ENCODE data around the gene LRMDA.

DNA sequence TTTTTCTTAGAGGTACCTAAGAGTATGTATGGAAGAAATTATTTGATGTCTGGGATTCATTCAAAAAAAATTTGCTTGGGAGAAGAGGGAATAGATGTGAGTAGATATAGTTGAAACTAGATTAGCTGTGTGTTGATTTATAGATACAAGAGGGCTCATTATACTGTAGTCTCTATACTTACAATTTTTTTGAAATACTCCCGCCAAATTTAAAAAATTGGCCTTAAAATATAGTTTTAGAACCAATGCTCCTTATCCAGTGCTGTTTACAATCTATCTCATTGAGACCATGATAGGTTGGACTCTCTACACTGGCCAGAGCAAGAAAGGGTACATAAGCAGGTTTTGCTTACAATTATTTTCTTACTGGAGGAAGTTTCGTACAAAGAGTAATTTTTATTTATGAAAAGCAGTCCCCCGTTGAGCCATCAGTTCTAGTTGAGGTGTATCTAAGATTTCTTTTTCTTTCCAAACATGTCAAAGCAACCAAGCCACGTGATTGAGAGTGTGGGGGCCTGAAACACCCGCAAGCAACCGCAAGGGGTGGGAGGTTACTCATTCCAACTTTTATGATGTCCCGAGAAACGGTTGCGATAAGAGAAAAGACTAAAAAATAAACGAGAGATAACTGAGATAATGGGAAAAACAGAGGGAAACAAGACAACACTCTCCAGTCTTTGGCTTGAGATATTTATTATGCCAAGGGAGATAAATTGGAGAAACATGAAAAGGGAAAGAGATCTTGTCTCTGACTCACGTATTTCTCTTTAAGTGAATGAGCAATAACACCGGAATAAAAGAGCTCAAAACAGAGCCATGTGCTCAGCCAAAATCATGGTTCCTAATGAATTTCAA is 729.2 kb downstream of the LRMDA start:
- TF ChIP-seq, protein P1, sequence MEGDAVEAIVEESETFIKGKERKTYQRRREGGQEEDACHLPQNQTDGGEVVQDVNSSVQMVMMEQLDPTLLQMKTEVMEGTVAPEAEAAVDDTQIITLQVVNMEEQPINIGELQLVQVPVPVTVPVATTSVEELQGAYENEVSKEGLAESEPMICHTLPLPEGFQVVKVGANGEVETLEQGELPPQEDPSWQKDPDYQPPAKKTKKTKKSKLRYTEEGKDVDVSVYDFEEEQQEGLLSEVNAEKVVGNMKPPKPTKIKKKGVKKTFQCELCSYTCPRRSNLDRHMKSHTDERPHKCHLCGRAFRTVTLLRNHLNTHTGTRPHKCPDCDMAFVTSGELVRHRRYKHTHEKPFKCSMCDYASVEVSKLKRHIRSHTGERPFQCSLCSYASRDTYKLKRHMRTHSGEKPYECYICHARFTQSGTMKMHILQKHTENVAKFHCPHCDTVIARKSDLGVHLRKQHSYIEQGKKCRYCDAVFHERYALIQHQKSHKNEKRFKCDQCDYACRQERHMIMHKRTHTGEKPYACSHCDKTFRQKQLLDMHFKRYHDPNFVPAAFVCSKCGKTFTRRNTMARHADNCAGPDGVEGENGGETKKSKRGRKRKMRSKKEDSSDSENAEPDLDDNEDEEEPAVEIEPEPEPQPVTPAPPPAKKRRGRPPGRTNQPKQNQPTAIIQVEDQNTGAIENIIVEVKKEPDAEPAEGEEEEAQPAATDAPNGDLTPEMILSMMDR (IDR thresholded peaks at IDR 0.05; ENCODE audit: insufficient read depth, low read length, poor library complexity, severe bottlenecking): no peak
- TF ChIP-seq EZH2phosphoT487 (conservative IDR thresholded peaks at IDR 0.05; ENCODE audit: low read length): no peak

Data from SU-DHL-6 (cell line).